K562 treated with DMSO at 1 percent for 12 hours (cell line): ENCODE data around the gene CALD1. TPM values are rescaled to one million over a fixed set of nuclear protein-coding genes. Genes with fewer than 3 reads are reported as not detected.

Experiments
- total RNA-seq: library from RNA; unstranded; fragments of 300-600 nt; gene quantifications from 2 replicates; pipeline ENCODE4 v1.2.3, GENCODE V29; 2022; ENCODE audit not compliant: insufficient read depth

CALD1 gene
- not detected in 2 replicates for total RNA-seq

GRCh38 chr7:134778941-134779740, at the start of gene CALD1:
Gene CALD1 (plus strand): TSS chr7:134779634. CDS start chr7:134867734, 88,100 bp downstream.

GRCh38 chr7:134986363-134987251, 207.2 kb downstream of the CALD1 start, which contains the start of gene AGBL3:
Gene AGBL3 (plus strand): TSS chr7:134986508. CDS start chr7:134987934, 1,426 bp downstream.

Other genes starting within 250 kb of the CALD1 start
- gene AKR1B15, start 230.5 kb upstream of the CALD1 start, total RNA-seq = not detected in 2 replicates
- gene BPGM, start 132.8 kb upstream of the CALD1 start, total RNA-seq = 16.4 and 31.5 TPM in 2 replicates
- 0.33 and 0.69 TPM in 2 replicates for gene AGBL3, start 206.9 kb downstream of the CALD1 start, total RNA-seq